Neural crest cell (in vitro differentiated cells): ENCODE measurements around the gene STK35. TPM values are rescaled to one million over a fixed set of nuclear protein-coding genes. Genes with fewer than 3 reads are reported as not detected.

Experiments
- DNase-seq: peaks from one replicate; pipeline ENCODE4 v3.0.0; 2021; ENCODE audit warnings: low read depth, mixed read lengths, low spot score
- H3K27ac Mint-ChIP-seq: one replicate; pipeline ENCODE4 v1.8.0; 2021; ENCODE audit warnings: mild to moderate bottlenecking, mixed read lengths; ENCODE audit not compliant: unreplicated experiment
- H3K27me3 Mint-ChIP-seq: 2 replicates; pipeline ENCODE4 v1.8.0; 2021; ENCODE audit warnings: low read depth, mild to moderate bottlenecking, mixed read lengths
- H3K36me3 Mint-ChIP-seq: 2 replicates; pipeline ENCODE4 v1.8.0; 2021; ENCODE audit warnings: low read depth, mild to moderate bottlenecking, mixed read lengths
- H3K4me1 Mint-ChIP-seq: 2 replicates; pipeline ENCODE4 v1.8.0; 2021; ENCODE audit warnings: mixed read lengths
- H3K4me3 Mint-ChIP-seq: one replicate; pipeline ENCODE4 v1.8.0; 2021; ENCODE audit warnings: mild to moderate bottlenecking, mixed read lengths
- H3K9me3 Mint-ChIP-seq: 2 replicates; pipeline ENCODE4 v1.8.0; 2021; ENCODE audit warnings: mixed read lengths
- CTCF ChIP-seq: fragments of 200-600 bp; sonication (generic); conservative IDR thresholded peaks from 2 replicates; pipeline ENCODE4 v1.5.0; 2021; ENCODE audit warnings: antibody characterized with exemption, mild to moderate bottlenecking
- total RNA-seq: library from RNA; stranded (reverse); gene quantifications from 2 replicates; pipeline ENCODE4 v1.2.1, GENCODE V29; 2021

Gene STK35
- total RNA-seq, 1 donor from 2014 or later: 35.7 TPM

GRCh38 chr20:2140561-2140960 lies 38.9 kb downstream of the STK35 start:
- H3K27me3 Mint-ChIP-seq: no peaks in the 10 kb centered on the region
- H3K4me1 Mint-ChIP-seq: no peaks in the 10 kb centered on the region
- no peak overlapping the region for H3K27ac Mint-ChIP-seq
- no peaks in the 10 kb centered on the region for H3K9me3 Mint-ChIP-seq
- DNase-seq: no peak
- H3K4me3 Mint-ChIP-seq: no peak overlapping the region
- H3K36me3 Mint-ChIP-seq: no peaks in the 10 kb centered on the region
- no peak for TF ChIP-seq CTCF

GRCh38 chr20:2141600-2142575 lies 40.3 kb downstream of the STK35 start:
- H3K36me3 Mint-ChIP-seq: peaks cover 3% of the 10 kb centered on the region
- no peaks in the 10 kb centered on the region for H3K4me1 Mint-ChIP-seq
- H3K27me3 Mint-ChIP-seq: no peaks in the 10 kb centered on the region
- H3K4me3 Mint-ChIP-seq: no peak overlapping the region
- no peak for TF ChIP-seq CTCF
- no peaks in the 10 kb centered on the region for H3K9me3 Mint-ChIP-seq
- H3K27ac Mint-ChIP-seq: peak overlapping the region; percentile 50
- DNase-seq: no peak

DNA sequence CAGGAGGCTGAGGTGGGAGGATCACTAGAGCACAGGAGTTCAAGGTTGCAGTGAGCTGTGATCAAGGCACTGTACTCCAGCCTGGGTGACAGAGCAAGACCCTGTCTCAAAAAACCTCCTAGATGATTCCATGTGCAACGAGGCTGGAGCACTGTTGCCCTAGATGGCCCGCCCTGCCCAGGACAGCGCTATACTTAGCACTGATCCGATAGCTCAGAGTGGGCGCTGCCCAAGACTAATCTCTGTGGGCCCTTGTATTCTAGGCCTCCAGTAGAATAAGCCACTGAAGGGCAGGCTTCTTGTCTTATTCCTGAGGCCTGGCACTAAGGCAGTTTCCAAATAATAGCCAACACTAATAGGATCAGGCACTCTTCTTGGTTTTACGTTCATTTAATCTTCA lies 41.0 kb downstream of the STK35 start:
- no peak for DNase-seq
- Mint-ChIP-seq H3K27me3 (no peaks in the 10 kb centered on the region), H3K9me3 (no peaks in the 10 kb centered on the region), H3K4me3 (no peak overlapping the region), H3K27ac (peak overlapping the region; percentile 50), H3K4me1 (no peaks in the 10 kb centered on the region), H3K36me3 (peaks cover 3% of the 10 kb centered on the region)
- no peak for TF ChIP-seq CTCF

DNA sequence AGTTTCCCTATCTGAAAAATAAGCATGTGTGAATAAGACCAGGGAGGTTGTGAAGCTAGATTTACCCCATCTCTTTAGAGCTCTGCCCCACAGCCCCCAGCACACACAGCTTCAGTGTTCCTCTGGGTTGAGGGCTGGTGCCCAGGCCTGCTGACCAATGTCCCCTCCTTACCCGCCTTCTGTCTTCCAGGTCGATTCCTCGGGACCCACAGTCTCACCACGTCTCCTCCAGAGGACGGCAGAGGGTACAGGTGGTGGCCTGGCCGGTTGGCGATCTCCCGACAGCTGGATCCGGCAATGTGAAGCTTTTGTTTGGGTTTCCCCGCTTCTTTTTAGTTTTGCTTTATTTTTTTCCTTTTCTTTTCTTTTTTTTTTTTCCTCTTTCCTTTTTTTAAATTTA lies 42.0 kb downstream of the STK35 start:
- no peaks in the 10 kb centered on the region for H3K4me1 Mint-ChIP-seq
- peaks cover 3% of the 10 kb centered on the region for H3K36me3 Mint-ChIP-seq
- no peak overlapping the region for H3K27ac Mint-ChIP-seq
- TF ChIP-seq CTCF: no peak
- no peaks in the 10 kb centered on the region for H3K27me3 Mint-ChIP-seq
- DNase-seq: no peak
- H3K4me3 Mint-ChIP-seq: no peak overlapping the region
- no peaks in the 10 kb centered on the region for H3K9me3 Mint-ChIP-seq

DNA sequence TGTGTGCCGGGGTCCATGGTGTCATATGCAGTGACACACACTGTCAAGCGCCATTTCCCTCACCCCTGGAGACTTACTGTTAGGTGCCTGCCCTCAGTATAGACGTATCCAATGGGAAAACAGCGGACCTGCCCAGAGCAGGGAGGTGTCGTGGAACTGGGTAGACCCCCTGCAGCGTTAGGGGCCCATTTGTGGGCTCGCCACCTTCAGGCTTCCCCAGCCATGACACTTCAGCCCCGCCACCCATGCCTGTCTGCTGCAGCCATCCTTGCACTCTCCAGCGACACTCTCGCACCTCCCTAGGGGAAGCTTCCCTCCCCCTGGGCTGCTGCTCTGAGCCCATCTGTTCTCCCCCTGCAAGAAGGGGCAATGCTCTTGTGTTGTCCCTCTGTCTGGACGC lies 43.2 kb downstream of the STK35 start:
- no peak for DNase-seq
- Mint-ChIP-seq H3K27me3 (no peaks in the 10 kb centered on the region), H3K4me3 (no peak overlapping the region), H3K4me1 (no peaks in the 10 kb centered on the region), H3K9me3 (no peaks in the 10 kb centered on the region), H3K36me3 (peaks cover 3% of the 10 kb centered on the region), H3K27ac (no peak overlapping the region)
- no peak for TF ChIP-seq CTCF
